Smooth muscle cell (in vitro differentiated cells): ENCODE measurements around the gene IMPA2. TPM values are rescaled to one million over a fixed set of nuclear protein-coding genes. Genes with fewer than 3 reads are reported as not detected.
A peak's percentile ranks its signal among the peaks of the same experiment; 100 is the strongest.

ENCODE experiments used
- DNase-seq: peaks from one replicate; lab custom pipeline; 2025; ENCODE audit not compliant: unreplicated experiment; lab: John Stamatoyannopoulos, UW
- H2AFZ ChIP-seq: fragments of 200-600 bp; sonication (generic); 2 replicates; pipeline ENCODE4 v1.6.0; 2016; ENCODE audit warnings: antibody characterized with exemption, low read depth, mild to moderate bottlenecking
- H3F3A ChIP-seq: fragments of 200-600 bp; sonication (generic); 2 replicates; pipeline ENCODE4 v1.6.0; 2017; ENCODE audit warnings: antibody characterized with exemption, low read depth
- H3K27ac ChIP-seq: fragments of 200-600 bp; sonication (generic); 2 replicates; pipeline ENCODE4 v1.5.1; 2016; ENCODE audit warnings: low read depth, mild to moderate bottlenecking
- H3K27me3 ChIP-seq: fragments of 200-600 bp; sonication (generic); 2 replicates; pipeline ENCODE4 v1.6.1; 2016; ENCODE audit warnings: low read depth, mild to moderate bottlenecking
- H3K36me3 ChIP-seq: fragments of 200-600 bp; sonication (generic); 2 replicates; pipeline ENCODE4 v1.5.1; 2016; ENCODE audit warnings: low read depth
- H3K4me1 ChIP-seq: fragments of 200-600 bp; sonication (generic); 2 replicates; pipeline ENCODE4 v1.5.1; 2016; ENCODE audit warnings: low read depth
- H3K4me2 ChIP-seq: fragments of 200-600 bp; sonication (generic); 2 replicates; pipeline ENCODE4 v1.6.0; 2016; ENCODE audit warnings: mild to moderate bottlenecking
- H3K4me3 ChIP-seq: fragments of 200-600 bp; sonication (generic); 2 replicates; pipeline ENCODE4 v1.5.1; 2016; ENCODE audit warnings: mild to moderate bottlenecking
- H3K79me2 ChIP-seq: fragments of 200-600 bp; sonication (generic); 2 replicates; pipeline ENCODE4 v1.6.0; 2016; ENCODE audit warnings: low read depth, mild to moderate bottlenecking
- H3K9ac ChIP-seq: fragments of 200-600 bp; sonication (generic); 2 replicates; pipeline ENCODE4 v1.6.0; 2016; ENCODE audit warnings: low read depth
- H3K9me3 ChIP-seq: fragments of 200-600 bp; sonication (generic); replicated peaks from 2 replicates; pipeline ENCODE4 v1.5.1; 2016; ENCODE audit warnings: low read depth
- H4K20me1 ChIP-seq: fragments of 200-600 bp; sonication (generic); 2 replicates; pipeline ENCODE4 v1.6.0; 2016; ENCODE audit warnings: low read depth
- WGBS: methylation state at CpG from one replicate; pipeline ENCODE4 v1.1.7; 2016; ENCODE audit warnings: low lambda C conversion rate; 5-methylcytosine and 5-hydroxymethylcytosine counted together
- polyA plus RNA-seq: library from polyadenylated mRNA; unstranded; fragments of >200 nt; fragmentation: Nextera tagmentation; extraction: Ambion mirVana; gene quantifications from 2 replicates; pipeline ENCODE4 v1.2.1, GENCODE V29; 2016
- total RNA-seq: library from RNA; depleted of rRNA; stranded (reverse); fragments of >200 nt; gene quantifications from 2 replicates; pipeline ENCODE4 v1.2.3, GENCODE V29; 2014
- TF ChIP-seq, protein P1 (sequence below): fragments of 200-600 bp; sonication (generic); IDR thresholded peaks from 2 replicates; pipeline ENCODE4 v1.5.1; 2017; ENCODE audit warnings: borderline replicate concordance, mild to moderate bottlenecking, antibody characterized with exemption; ENCODE audit not compliant: insufficient read depth, poor library complexity, severe bottlenecking

Gene IMPA2
- total and polyA plus RNA-seq, 2 experiments from 2014 or later, result 9.9 to 17.8 TPM

DNA sequence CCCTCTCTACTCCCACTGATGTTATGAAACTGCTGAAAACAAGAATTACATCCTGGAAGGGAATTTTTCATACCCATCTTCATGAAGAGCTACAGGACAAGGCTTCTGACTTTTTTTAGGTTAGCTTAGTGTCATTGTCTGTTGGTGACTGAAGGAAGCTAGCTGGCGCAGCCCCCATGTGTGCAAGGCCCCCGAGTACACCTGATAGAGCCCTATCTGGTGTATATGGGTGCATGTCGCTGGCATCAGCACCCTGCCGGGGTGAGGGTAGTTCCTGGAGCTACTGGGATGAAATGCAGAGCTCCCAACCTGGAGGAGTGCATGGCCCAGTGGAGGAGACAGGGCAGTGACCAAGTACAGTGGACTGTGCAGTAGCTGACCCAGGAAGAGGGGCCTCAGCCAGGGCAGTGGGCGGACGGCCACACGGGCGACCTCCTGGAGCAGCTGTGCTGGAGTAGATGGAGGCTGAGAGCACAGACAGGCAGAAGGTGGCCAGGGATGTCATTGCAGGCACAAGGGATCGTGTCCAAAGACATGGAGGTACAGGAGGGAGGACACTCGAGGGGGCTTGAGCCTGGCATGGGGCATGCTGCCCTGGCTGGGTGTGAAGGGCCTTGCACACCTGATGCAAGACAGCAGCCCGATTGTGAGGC, 12.1 kb downstream of the IMPA2 start:
- no peak overlapping the region for H3K4me3 ChIP-seq
- H2AFZ ChIP-seq, result no peak overlapping the region
- no peak overlapping the region for H3K27ac ChIP-seq
- H3K36me3 ChIP-seq, result no peaks in the 10 kb centered on the region
- 92% methylated on average over 11 of the region's 11 CpGs for WGBS
- DNase-seq, result no peak
- TF ChIP-seq, protein P1, sequence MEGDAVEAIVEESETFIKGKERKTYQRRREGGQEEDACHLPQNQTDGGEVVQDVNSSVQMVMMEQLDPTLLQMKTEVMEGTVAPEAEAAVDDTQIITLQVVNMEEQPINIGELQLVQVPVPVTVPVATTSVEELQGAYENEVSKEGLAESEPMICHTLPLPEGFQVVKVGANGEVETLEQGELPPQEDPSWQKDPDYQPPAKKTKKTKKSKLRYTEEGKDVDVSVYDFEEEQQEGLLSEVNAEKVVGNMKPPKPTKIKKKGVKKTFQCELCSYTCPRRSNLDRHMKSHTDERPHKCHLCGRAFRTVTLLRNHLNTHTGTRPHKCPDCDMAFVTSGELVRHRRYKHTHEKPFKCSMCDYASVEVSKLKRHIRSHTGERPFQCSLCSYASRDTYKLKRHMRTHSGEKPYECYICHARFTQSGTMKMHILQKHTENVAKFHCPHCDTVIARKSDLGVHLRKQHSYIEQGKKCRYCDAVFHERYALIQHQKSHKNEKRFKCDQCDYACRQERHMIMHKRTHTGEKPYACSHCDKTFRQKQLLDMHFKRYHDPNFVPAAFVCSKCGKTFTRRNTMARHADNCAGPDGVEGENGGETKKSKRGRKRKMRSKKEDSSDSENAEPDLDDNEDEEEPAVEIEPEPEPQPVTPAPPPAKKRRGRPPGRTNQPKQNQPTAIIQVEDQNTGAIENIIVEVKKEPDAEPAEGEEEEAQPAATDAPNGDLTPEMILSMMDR, result no peak
- no peak overlapping the region for H3K4me2 ChIP-seq
- H3K4me1 ChIP-seq, result peaks cover 8% of the 10 kb centered on the region
- H3K9ac ChIP-seq, result no peak overlapping the region
- H3K79me2 ChIP-seq, result no peaks in the 10 kb centered on the region
- peaks cover 6% of the 10 kb centered on the region for H3F3A ChIP-seq
- H3K27me3 ChIP-seq, result no peaks in the 10 kb centered on the region
- no peaks in the 10 kb centered on the region for H4K20me1 ChIP-seq
- H3K9me3 ChIP-seq, result no peaks in the 10 kb centered on the region

DNA sequence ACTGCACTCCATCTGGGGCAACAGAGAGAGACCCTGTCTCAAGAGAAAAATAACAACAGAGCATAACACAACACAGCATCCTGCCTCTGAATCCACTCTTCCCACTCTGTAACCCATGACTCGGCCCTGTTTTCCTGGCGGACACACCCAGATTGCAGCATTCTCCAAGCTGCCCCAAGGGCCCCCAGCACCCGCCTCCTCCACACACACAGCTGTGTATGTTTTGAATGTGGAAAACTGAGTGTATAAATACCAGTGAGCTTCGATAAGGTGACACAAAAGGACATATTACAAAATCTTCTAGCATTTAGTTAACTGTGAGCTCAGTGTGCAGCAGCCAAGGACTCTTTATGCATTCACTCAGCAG, 13.0 kb downstream of the IMPA2 start:
- WGBS, result 37% methylated on average over 4 of the region's 4 CpGs
- Histone ChIP-seq H3K36me3 (no peaks in the 10 kb centered on the region), H3K27ac (peak overlapping the region; percentile 31), H3F3A (peaks cover 6% of the 10 kb centered on the region), H3K4me3 (no peak overlapping the region), H3K9me3 (no peaks in the 10 kb centered on the region), H3K9ac (no peak overlapping the region), H3K79me2 (no peaks in the 10 kb centered on the region), H2AFZ (no peak overlapping the region), H3K27me3 (no peaks in the 10 kb centered on the region), H3K4me2 (peak overlapping the region; percentile 42), H3K4me1 (peaks cover 8% of the 10 kb centered on the region), H4K20me1 (no peaks in the 10 kb centered on the region)
- DNase-seq, result no peak
- TF ChIP-seq, protein P1, result no peak

DNA sequence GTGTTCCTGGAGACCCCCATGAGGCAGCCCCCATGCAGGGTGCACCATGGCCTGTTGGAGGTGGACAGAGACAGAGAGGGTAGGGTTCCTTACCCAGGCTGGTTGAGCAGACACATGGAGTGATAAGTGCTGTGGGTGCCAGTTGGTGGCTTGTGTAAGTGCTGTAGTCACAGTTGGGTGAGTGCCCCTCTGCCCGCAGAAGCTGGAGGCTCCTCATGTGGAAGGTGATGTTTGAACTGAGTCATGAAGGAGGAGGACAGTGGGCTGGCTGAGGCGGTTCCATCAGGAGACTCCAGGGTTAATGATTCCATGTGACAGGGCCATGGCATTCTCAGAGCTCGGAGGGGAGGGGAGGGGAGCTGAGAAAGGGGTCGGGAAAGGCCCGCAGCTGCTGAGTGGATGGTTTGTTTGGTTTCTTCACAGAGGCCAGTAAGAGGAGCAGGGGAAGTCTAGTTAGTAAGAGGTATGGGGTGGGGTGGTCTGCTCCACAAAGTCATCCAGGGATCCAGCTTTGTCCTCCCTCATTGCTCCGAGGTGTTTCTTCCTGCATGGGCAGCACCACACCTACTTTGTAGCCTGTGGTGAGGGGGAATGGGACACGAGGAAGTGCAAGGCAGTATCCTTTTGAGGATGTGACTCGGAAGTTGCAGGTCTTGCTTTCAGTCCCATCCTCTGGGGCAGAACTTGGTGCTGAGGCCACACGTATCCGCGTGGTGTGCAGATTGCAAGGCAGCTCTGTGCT, 13.6 kb downstream of the IMPA2 start:
- peak overlapping the region; percentile 17 for H3K4me3 ChIP-seq
- peak overlapping the region; percentile 42 for H3K4me2 ChIP-seq
- 27% methylated on average over 11 of the region's 11 CpGs for WGBS
- no peaks in the 10 kb centered on the region for H3K27me3 ChIP-seq
- TF ChIP-seq, protein P1, result no peak
- H3F3A ChIP-seq, result peaks cover 6% of the 10 kb centered on the region
- no peak overlapping the region for H3K9ac ChIP-seq
- no peaks in the 10 kb centered on the region for H3K9me3 ChIP-seq
- no peaks in the 10 kb centered on the region for H4K20me1 ChIP-seq
- H3K36me3 ChIP-seq, result no peaks in the 10 kb centered on the region
- no peaks in the 10 kb centered on the region for H3K79me2 ChIP-seq
- peak overlapping the region; percentile 29 for H2AFZ ChIP-seq
- peaks cover 8% of the 10 kb centered on the region for H3K4me1 ChIP-seq
- DNase-seq, result no peak
- H3K27ac ChIP-seq, result no peak overlapping the region
